Thoracic aorta (tissue), 2 donors: ENCODE data around the gene THADA. TPM values are rescaled to one million over a fixed set of nuclear protein-coding genes. Genes with fewer than 3 reads are reported as not detected.

ENCODE experiments used
- ATAC-seq: fragments of 150-250 bp; one replicate; pipeline ENCODE4 v1.8.0; 2017; ENCODE audit warnings: low read depth; ENCODE audit not compliant: insufficient number of reproducible peaks, low FRiP score
- DNase-seq: peaks from one replicate; pipeline ENCODE4 v3.0.0-alpha.2; 2020; ENCODE audit warnings: low spot score
- H3K27ac ChIP-seq, 2 donors: fragments of 200-600 bp; sonication (generic); 1 replicate in 1 of 2; 2 replicates in 1 of 2; pipeline ENCODE4 v1.5.1; 2016; ENCODE audit warnings: mild to moderate bottlenecking in 2 of 2, moderate library complexity in 2 of 2
- H3K27me3 ChIP-seq: fragments of 200-600 bp; sonication (generic); replicated peaks from 2 replicates; pipeline ENCODE4 v1.6.0; 2016; ENCODE audit warnings: mild to moderate bottlenecking; ENCODE audit not compliant: insufficient read depth
- H3K36me3 ChIP-seq: fragments of 200-600 bp; sonication (generic); one replicate; pipeline ENCODE4 v1.5.1; 2016
- H3K4me1 ChIP-seq, 2 donors: fragments of 200-600 bp; sonication (generic); 1 replicate in 1 of 2; 2 replicates in 1 of 2; pipeline versions ENCODE4 v1.5.1 to v1.6.0; 2016; ENCODE audit warnings: low read depth in 2 of 2, mild to moderate bottlenecking in 1 of 2; ENCODE audit not compliant: control insufficient read depth in 1 of 2
- H3K4me3 ChIP-seq: fragments of 200-600 bp; sonication (generic); 2 replicates; pipeline ENCODE4 v1.5.1; 2016; ENCODE audit warnings: mild to moderate bottlenecking
- H3K9me3 ChIP-seq: fragments of 200-600 bp; sonication (generic); 2 replicates; pipeline ENCODE4 v1.5.1; 2016
- total RNA-seq, 2 donors: library from RNA; depleted of rRNA; stranded (reverse); fragments of >200 nt; gene quantifications; one replicate each; pipeline versions ENCODE4 v1.1.0 to v1.2.3, GENCODE V29; 2016
- TF ChIP-seq, protein P1 (sequence below): fragments of 200-600 bp; sonication (generic); IDR thresholded peaks from one replicate; pipeline ENCODE4 v1.5.1; 2019; ENCODE audit warnings: antibody characterized with exemption

THADA gene
- total RNA-seq, 2 donors from 2014 or later: 33.3 to 46.6 TPM

DNA sequence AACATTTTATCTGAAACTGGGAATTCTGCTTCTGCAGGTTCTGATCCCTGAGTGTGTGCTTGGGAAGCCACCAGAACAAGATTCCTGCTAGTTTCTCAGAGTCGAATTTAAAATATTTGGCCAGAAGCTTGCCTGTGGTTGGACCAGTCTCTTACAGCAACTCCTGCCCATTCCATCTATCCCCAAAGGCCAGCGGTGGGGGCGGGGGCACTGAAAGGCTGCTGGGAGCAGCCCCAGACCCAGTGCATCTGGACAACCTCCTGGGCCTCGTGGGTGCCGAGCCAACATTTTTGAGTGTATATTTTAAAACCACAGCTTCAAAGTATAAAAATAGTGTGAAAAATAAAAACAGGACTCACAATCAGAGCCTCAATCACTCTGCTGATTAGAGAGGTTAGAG, 330.8 kb downstream of the THADA start:
- TF ChIP-seq, protein P1, sequence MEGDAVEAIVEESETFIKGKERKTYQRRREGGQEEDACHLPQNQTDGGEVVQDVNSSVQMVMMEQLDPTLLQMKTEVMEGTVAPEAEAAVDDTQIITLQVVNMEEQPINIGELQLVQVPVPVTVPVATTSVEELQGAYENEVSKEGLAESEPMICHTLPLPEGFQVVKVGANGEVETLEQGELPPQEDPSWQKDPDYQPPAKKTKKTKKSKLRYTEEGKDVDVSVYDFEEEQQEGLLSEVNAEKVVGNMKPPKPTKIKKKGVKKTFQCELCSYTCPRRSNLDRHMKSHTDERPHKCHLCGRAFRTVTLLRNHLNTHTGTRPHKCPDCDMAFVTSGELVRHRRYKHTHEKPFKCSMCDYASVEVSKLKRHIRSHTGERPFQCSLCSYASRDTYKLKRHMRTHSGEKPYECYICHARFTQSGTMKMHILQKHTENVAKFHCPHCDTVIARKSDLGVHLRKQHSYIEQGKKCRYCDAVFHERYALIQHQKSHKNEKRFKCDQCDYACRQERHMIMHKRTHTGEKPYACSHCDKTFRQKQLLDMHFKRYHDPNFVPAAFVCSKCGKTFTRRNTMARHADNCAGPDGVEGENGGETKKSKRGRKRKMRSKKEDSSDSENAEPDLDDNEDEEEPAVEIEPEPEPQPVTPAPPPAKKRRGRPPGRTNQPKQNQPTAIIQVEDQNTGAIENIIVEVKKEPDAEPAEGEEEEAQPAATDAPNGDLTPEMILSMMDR: no peak
- Histone ChIP-seq H3K27ac (peak overlapping the region; percentile 82 to 90), H3K36me3 (no peaks in the 10 kb centered on the region), H3K4me3 (peak overlapping the region; percentile 43), H3K9me3 (no peaks in the 10 kb centered on the region), H3K4me1 (peaks cover 32 to 62% of the 10 kb centered on the region in 2 donors), H3K27me3 (no peaks in the 10 kb centered on the region)
- ATAC-seq: no peak
- DNase-seq: peak; percentile 38

DNA sequence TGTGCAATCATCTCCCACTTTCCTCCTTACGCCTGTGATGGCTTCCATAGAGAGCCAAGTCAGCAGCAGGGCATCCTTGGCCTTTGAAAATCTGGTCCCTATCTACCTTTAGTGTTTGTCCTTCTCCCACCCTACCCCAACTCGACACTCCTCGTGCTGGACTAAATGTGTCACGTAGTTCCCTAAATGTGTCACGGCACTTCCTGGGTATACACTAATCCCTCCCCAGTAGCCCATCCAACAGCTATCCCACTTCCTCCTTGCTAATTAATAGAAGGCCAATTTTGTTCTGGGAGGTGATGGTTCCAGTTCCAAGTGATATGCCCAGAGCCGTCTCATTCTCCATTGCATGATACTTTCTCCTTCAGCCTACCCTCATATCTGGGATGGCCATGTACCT, 332.9 kb downstream of the THADA start:
- TF ChIP-seq, protein P1: no peak
- Histone ChIP-seq H3K36me3 (no peaks in the 10 kb centered on the region), H3K27ac (no peak overlapping the region), H3K27me3 (no peaks in the 10 kb centered on the region), H3K4me1 (peaks cover 11 to 42% of the 10 kb centered on the region in 2 donors), H3K4me3 (no peak overlapping the region), H3K9me3 (no peaks in the 10 kb centered on the region)
- no peak for ATAC-seq
- no peak for DNase-seq

DNA sequence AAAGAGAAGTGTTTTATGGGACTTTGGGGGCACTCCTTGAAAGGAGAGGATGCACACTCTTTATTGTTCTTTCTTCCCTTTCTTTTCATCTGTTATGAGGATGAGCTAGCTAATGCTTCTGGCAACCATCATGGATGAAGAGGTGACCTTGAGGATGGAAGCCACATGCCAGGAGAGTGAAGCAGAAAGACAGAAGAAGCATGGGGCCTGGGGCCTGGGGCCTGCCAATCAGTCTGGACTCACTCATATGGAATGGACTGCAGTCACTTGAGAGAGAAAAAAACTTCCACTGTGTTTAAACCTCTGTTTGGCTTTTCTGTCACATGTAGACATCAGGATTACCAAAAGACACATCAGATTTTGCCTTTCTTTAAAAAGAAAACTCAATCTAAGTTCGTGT, 333.6 kb downstream of the THADA start:
- Histone ChIP-seq H3K4me3 (no peak overlapping the region), H3K9me3 (no peaks in the 10 kb centered on the region), H3K4me1 (peaks cover 10 to 35% of the 10 kb centered on the region in 2 donors), H3K27ac (no peak overlapping the region), H3K36me3 (no peaks in the 10 kb centered on the region), H3K27me3 (no peaks in the 10 kb centered on the region)
- ATAC-seq (no peak), DNase-seq (no peak)
- TF ChIP-seq, protein P1: no peak

DNA sequence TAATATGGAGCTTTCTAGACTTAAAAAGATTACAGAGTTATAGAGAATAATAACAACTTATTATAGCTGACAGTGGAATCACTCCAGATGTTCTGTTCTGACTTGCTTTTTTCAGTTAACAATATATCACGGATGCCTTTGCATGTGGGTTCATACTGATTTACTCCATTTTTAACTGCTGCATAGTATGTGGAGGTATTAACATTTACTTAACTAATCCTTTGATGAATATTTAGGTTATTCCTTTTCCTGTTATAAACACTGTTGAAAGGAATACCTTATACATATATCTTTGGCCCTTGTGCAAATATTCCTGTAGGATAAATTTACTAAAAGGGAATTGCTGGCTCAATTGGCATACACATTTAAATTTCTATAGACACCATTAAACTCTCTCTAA, 336.3 kb downstream of the THADA start:
- no peak for DNase-seq
- no peak overlapping the region for H3K4me3 ChIP-seq
- H3K9me3 ChIP-seq: no peaks in the 10 kb centered on the region
- TF ChIP-seq, protein P1: no peak
- H3K36me3 ChIP-seq: no peaks in the 10 kb centered on the region
- H3K4me1 ChIP-seq: peaks cover 2 to 20% of the 10 kb centered on the region in 2 donors
- no peak overlapping the region for H3K27ac ChIP-seq
- no peak for ATAC-seq
- H3K27me3 ChIP-seq: no peaks in the 10 kb centered on the region

DNA sequence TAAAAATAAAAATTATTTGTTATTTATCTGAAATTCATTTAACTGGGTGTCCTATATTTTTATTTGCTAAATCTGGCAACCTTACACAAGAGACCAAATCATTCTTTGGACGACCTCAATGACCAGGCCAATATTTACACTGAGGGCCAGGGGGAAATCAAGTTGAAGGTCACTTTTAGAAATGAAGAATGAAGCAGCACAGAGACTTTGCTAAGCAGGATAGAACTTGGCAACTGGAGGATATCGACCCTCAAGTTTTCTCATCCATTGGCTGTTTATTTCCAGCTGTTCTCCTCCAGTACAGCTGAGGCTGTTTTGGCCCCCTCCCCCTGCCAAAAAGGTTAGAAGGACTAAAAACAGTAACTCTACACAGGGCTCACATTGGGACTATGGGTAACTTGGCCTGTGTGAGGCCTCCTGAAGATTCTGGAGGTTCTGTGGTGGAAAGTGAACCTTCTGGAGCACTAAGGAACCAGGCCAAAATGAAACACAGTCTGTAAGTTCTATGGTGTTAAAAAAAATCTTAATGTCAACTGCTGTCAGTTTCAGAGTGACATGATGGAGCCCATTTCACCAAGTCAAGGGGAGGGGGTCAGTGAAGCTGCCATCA, 337.2 kb downstream of the THADA start:
- peaks cover 0 to 12% of the 10 kb centered on the region in 2 donors for H3K4me1 ChIP-seq
- ATAC-seq: no peak
- TF ChIP-seq, protein P1: no peak
- H3K4me3 ChIP-seq: no peak overlapping the region
- DNase-seq: no peak
- no peaks in the 10 kb centered on the region for H3K36me3 ChIP-seq
- no peak overlapping the region for H3K27ac ChIP-seq
- no peaks in the 10 kb centered on the region for H3K27me3 ChIP-seq
- H3K9me3 ChIP-seq: no peaks in the 10 kb centered on the region
